GM20000 (cell line): ENCODE measurements around the gene CIP2A.

Experiments used
- DNase-seq: peaks from one replicate; pipeline ENCODE4 v3.0.0; 2012; ENCODE audit warnings: low spot score
- CTCF ChIP-seq: IDR thresholded peaks from 2 replicates; pipeline ENCODE4 v1.5.1; 2012; ENCODE audit warnings: mild to moderate bottlenecking, control low read depth; ENCODE audit errors: extremely low read depth, missing control alignments

CIP2A gene

GRCh38 chr3:108503722-108504121 lies 85.5 kb downstream of the CIP2A start:
- no peak for TF ChIP-seq CTCF
- DNase-seq, result no peak

- no peak for TF ChIP-seq CTCF
- no peak for DNase-seq
These were observed 87.7 kb downstream of the CIP2A start for GRCh38 chr3:108501535-108501934.

DNA sequence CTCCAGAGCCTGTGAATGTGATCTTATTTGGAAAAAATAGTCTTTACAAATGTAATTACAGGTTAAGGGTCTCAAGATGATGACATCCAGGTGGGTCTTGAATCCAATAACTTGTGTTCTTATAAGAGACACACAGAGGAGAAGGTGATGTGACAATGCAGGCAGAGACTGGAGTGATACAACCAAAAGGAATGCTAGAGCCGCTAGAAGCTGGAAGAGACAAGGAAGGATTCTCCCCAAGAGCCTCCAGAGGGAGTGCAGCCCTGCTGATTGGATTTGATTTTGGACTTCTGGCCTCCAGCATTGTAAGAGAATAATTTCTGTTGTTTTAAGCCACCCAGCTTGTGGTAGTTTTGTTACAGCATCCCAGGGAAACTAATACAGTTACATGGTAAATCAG lies 88.5 kb downstream of the CIP2A start:
- no peak for TF ChIP-seq CTCF
- no peak for DNase-seq
